Spinal cord (tissue), 10 donors: Measurements from ENCODE around the gene ATP5ME. TPM values are rescaled to one million over a fixed set of nuclear protein-coding genes. Genes with fewer than 3 reads are reported as not detected.

Source experiments
- DNase-seq, 6 donors: peaks; one replicate each; pipeline versions ENCODE4 v3.0.0 to v3.0.0-alpha.2; 2013 to 2015; ENCODE audit warnings: low spot score in 6 of 6, low read depth in 4 of 6
- H3K27ac ChIP-seq: one replicate; pipeline ENCODE4 v1.5.1; 2013; ENCODE audit warnings: low read depth, low read length, control low read depth
- H3K27me3 ChIP-seq: one replicate; pipeline ENCODE4 v1.6.1; 2013; ENCODE audit warnings: low read length; ENCODE audit not compliant: control insufficient read depth, insufficient read depth
- H3K36me3 ChIP-seq: one replicate; pipeline ENCODE4 v1.6.1; 2013; ENCODE audit warnings: low read length; ENCODE audit not compliant: control insufficient read depth, insufficient read depth
- H3K4me1 ChIP-seq: one replicate; pipeline ENCODE4 v1.6.1; 2013; ENCODE audit warnings: low read length; ENCODE audit not compliant: control insufficient read depth, insufficient read depth
- H3K4me3 ChIP-seq: one replicate; pipeline ENCODE4 v1.5.1; 2013; ENCODE audit warnings: low read depth, low read length, control low read depth
- H3K9me3 ChIP-seq: one replicate; pipeline ENCODE4 v1.6.1; 2013; ENCODE audit warnings: low read length; ENCODE audit not compliant: control insufficient read depth, insufficient read depth
- WGBS: methylation state at CpG from one replicate; pipeline ENCODE4 v1.1.5; 2013; ENCODE audit warnings: missing lambda C conversion rate; ENCODE audit not compliant: insufficient coverage; 5-methylcytosine and 5-hydroxymethylcytosine counted together
- polyA plus RNA-seq, 2 donors: library from polyadenylated mRNA; unstranded; fragments of 120-200 nt; gene quantifications; one replicate each; pipeline ENCODE4 v1.2.1, GENCODE V29; 2013; ENCODE audit not compliant: insufficient read length in 2 of 2
- total RNA-seq, 2 donors: library from RNA; depleted of rRNA in 1 of 2; stranded (reverse); fragments of 120-200 nt in 1 of 2; fragments of >200 nt in 1 of 2; gene quantifications; one replicate each; pipeline versions ENCODE4 v1.2.3 to v1.2.4, GENCODE V29; 2013 to 2014
- donor health status: healthy.

The ATP5ME gene
- total and polyA plus RNA-seq, 4 donors: 191 to 726 (median 334) TPM

- H3K27me3 ChIP-seq: no peaks in the 10 kb centered on the region
- H3K4me3 ChIP-seq: peak overlapping the region; percentile 60
- peak in 4 of 6 donors; percentile 36 to 89 (median 63) for DNase-seq
- WGBS: 2% methylated on average over 80 of the region's 80 CpGs
- H3K27ac ChIP-seq: peak overlapping the region; percentile 33
- H3K36me3 ChIP-seq: peaks cover 51% of the 10 kb centered on the region
- peaks cover 36% of the 10 kb centered on the region for H3K4me1 ChIP-seq
- no peaks in the 10 kb centered on the region for H3K9me3 ChIP-seq
Observed at GRCh38 chr4:663438-664428, 10.3 kb downstream of the ATP5ME start.

- WGBS: 46% methylated on average over 20 of the region's 20 CpGs
- Histone ChIP-seq H3K36me3 (peaks cover 58% of the 10 kb centered on the region), H3K9me3 (no peaks in the 10 kb centered on the region), H3K4me3 (peak overlapping the region; percentile 60), H3K4me1 (peaks cover 36% of the 10 kb centered on the region), H3K27me3 (no peaks in the 10 kb centered on the region), H3K27ac (no peak overlapping the region)
- DNase-seq: no peak
Observed at GRCh38 chr4:663046-663437, 11.0 kb downstream of the ATP5ME start.

- 95% methylated on average over 41 of the region's 42 CpGs for WGBS
- no peaks in the 10 kb centered on the region for H3K27me3 ChIP-seq
Observed at GRCh38 chr4:661881-662761, 12.0 kb downstream of the ATP5ME start.

GRCh38 chr4:661231-661630, 12.8 kb downstream of the ATP5ME start:
- Histone ChIP-seq H3K4me3 (no peak overlapping the region), H3K27me3 (no peaks in the 10 kb centered on the region), H3K9me3 (no peaks in the 10 kb centered on the region), H3K4me1 (peaks cover 36% of the 10 kb centered on the region), H3K36me3 (peaks cover 55% of the 10 kb centered on the region), H3K27ac (no peak overlapping the region)
- 93% methylated on average over 3 of the region's 3 CpGs for WGBS
- DNase-seq: no peak

More at GRCh38 chr4:661881-662761, 12.0 kb downstream of the ATP5ME start:
- Histone ChIP-seq H3K4me1 (peaks cover 36% of the 10 kb centered on the region), H3K9me3 (no peaks in the 10 kb centered on the region), H3K4me3 (no peak overlapping the region), H3K27ac (no peak overlapping the region), H3K36me3 (peaks cover 63% of the 10 kb centered on the region)
- DNase-seq: no peak

DNA sequence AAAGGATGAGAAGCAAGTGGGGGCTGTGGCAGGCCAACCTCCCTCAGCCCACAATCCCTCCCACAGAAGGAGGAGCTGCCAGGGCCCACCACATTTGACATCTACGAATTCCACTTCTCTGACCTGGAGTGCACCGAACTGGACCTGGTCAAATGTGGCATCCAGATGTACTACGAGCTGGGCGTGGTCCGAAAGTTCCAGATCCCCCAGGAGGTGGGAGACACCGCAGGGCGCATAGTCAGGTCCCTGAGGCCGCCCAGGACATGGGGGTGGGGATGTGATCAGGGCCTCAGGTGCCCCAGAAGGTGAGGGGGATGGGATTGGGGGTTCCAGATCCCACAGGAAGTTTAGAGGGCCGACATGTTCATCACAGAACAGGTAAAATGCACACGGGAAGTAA, 13.7 kb downstream of the ATP5ME start:
- 95% methylated on average over 10 of the region's 10 CpGs for WGBS
- Histone ChIP-seq H3K4me3 (no peak overlapping the region), H3K27ac (no peak overlapping the region), H3K27me3 (no peaks in the 10 kb centered on the region), H3K4me1 (peaks cover 33% of the 10 kb centered on the region), H3K36me3 (peaks cover 50% of the 10 kb centered on the region), H3K9me3 (no peaks in the 10 kb centered on the region)
- no peak for DNase-seq

- no peak overlapping the region for H3K4me3 ChIP-seq
- H3K36me3 ChIP-seq: peaks cover 49% of the 10 kb centered on the region
- no peaks in the 10 kb centered on the region for H3K9me3 ChIP-seq
- DNase-seq: no peak
- peaks cover 27% of the 10 kb centered on the region for H3K4me1 ChIP-seq
- 98% methylated on average over 4 of the region's 8 CpGs for WGBS
- no peak overlapping the region for H3K27ac ChIP-seq
- H3K27me3 ChIP-seq: no peaks in the 10 kb centered on the region
Observed at GRCh38 chr4:659851-660250, 14.2 kb downstream of the ATP5ME start.

GRCh38 chr4:658681-659667, 15.1 kb downstream of the ATP5ME start:
- Histone ChIP-seq H3K27me3 (no peaks in the 10 kb centered on the region), H3K4me1 (peaks cover 18% of the 10 kb centered on the region), H3K36me3 (peaks cover 49% of the 10 kb centered on the region), H3K9me3 (no peaks in the 10 kb centered on the region), H3K27ac (no peak overlapping the region), H3K4me3 (no peak overlapping the region)
- no peak for DNase-seq
- WGBS: 95% methylated on average over 31 of the region's 32 CpGs

- peak in 2 of 6 donors; percentile 1 to 42 for DNase-seq
- 90% methylated on average over 25 of the region's 27 CpGs for WGBS
- H3K27ac ChIP-seq: no peak overlapping the region
- H3K4me1 ChIP-seq: peaks cover 18% of the 10 kb centered on the region
- H3K27me3 ChIP-seq: no peaks in the 10 kb centered on the region
- H3K9me3 ChIP-seq: no peaks in the 10 kb centered on the region
- peaks cover 49% of the 10 kb centered on the region for H3K36me3 ChIP-seq
- no peak overlapping the region for H3K4me3 ChIP-seq
Observed at GRCh38 chr4:657834-658667, 16.0 kb downstream of the ATP5ME start.
